Activated CD4-positive, alpha-beta T cell treated with anti-CD3 and anti-CD28 coated beads, Interleukin-2, amount 10 ng/mL, durations not matched to agents 7 days and 5 days (primary cell): Measurements from ENCODE around the gene TTC19. TPM values are rescaled to one million over a fixed set of nuclear protein-coding genes. Genes with fewer than 3 reads are reported as not detected.
"Not testable (repeated sequence)": the region's sequence is repeated elsewhere in the genome, so short reads cannot be mapped to it uniquely, and the experiment has no call there.

Source experiments
- CTCF ChIA-PET: fragments of 350-600 bp; sonication (Branson Sonifier 250); formaldehyde crosslinking; loops from one replicate; lab custom pipeline; 2021; ENCODE audit warnings: antibody characterized with exemption; lab: Charles Lee
- POLR2A ChIA-PET: fragments of 350-600 bp; sonication (Branson Sonifier 250); formaldehyde crosslinking; loops from one replicate; lab custom pipeline; 2021; ENCODE audit warnings: antibody characterized with exemption; lab: Charles Lee
- DNase-seq: peaks from one replicate; pipeline ENCODE4 v3.0.0-alpha.2; 2020
- H3K27ac Mint-ChIP-seq: one replicate; pipeline ENCODE4 v1.8.0; 2021; ENCODE audit warnings: mild to moderate bottlenecking, moderate library complexity, mixed read lengths
- H3K27me3 Mint-ChIP-seq: one replicate; pipeline ENCODE4 v1.8.0; 2021; ENCODE audit warnings: mixed read lengths
- H3K36me3 Mint-ChIP-seq: one replicate; pipeline ENCODE4 v1.8.0; 2021; ENCODE audit warnings: low read depth, mixed read lengths
- H3K4me1 Mint-ChIP-seq: one replicate; pipeline ENCODE4 v1.8.0; 2021; ENCODE audit warnings: mixed read lengths
- H3K4me3 Mint-ChIP-seq: one replicate; pipeline ENCODE4 v1.8.0; 2021; ENCODE audit warnings: mild to moderate bottlenecking, moderate library complexity, mixed read lengths
- H3K9me3 Mint-ChIP-seq: one replicate; pipeline ENCODE4 v1.8.0; 2021; ENCODE audit warnings: mixed read lengths
- total RNA-seq, 2 experiments: library from RNA; stranded (reverse); gene quantifications; one replicate each; pipeline ENCODE4 v1.2.3, GENCODE V29; 2021

The TTC19 gene
- total RNA-seq, 2 experiments from 2014 or later = 25.4 to 25.5 TPM

DNA sequence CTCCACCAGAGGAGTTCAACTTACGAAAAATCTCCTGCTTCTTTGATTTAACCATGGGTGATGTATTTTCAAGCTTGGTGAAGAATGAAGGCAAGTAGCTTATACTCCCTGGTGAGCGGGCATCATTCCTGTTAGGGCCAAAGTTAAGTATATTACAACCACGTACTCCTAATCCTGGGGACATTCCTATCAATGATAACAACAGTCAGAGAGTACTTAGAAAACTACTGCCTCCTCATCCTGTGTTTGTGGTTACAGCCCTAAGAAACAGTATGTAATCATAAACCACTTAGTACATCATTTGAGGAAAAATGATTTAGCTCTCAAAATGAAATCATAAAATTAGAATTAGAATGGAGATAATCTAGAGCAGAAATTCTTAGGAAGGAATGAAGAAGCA lies 47.3 kb downstream of the TTC19 start:
- H3K27me3 Mint-ChIP-seq = no peaks in the 10 kb centered on the region
- H3K36me3 Mint-ChIP-seq = peaks cover 65% of the 10 kb centered on the region
- no peak for DNase-seq
- peaks cover 17% of the 10 kb centered on the region for H3K4me1 Mint-ChIP-seq
- no peak overlapping the region for H3K4me3 Mint-ChIP-seq
- ChIA-PET CTCF (interaction anchor here (1.3 kb wide), 1 partner anchor 24 kb away, joined by 3 read pairs; no protein-coding TSS in a partner anchor), POLR2A (interaction anchor here (0.6 kb wide), 1 partner anchor 559 kb away, joined by 3 read pairs; no protein-coding TSS in a partner anchor)
- H3K9me3 Mint-ChIP-seq = no peaks in the 10 kb centered on the region
- H3K27ac Mint-ChIP-seq = no peak overlapping the region

DNA sequence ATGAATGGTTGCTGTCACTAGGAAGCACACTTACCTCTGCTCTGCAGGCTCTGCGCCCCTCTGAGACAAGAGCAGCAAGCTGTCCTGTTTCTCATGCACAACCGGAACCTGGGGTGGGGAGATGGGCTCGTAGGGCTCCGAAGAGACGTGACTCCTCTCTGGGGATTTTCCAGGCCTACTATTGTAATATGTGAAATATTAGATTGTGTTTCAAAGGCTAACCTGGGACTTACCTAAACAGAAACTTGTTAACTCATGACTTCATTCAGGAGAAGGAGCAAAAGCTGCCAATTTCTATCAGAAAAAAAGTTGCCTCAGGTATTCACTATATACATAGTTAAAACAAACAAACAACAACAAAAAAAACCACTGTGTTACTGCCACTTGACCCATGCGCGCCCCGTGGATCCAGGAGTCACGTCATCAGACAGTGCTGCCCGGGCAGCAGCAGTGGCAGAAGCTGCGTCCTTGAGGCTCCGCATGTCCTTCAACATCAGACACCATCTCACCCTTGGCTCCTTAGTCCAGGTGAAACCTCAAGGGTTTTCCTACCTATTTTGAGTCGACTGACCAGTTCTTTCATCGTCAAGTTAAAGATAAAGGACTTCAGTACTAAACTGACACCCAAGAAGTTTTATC lies 49.3 kb downstream of the TTC19 start:
- peaks cover 67% of the 10 kb centered on the region for H3K36me3 Mint-ChIP-seq
- no peaks in the 10 kb centered on the region for H3K27me3 Mint-ChIP-seq
- H3K4me1 Mint-ChIP-seq = peaks cover 17% of the 10 kb centered on the region
- H3K4me3 Mint-ChIP-seq = no peak overlapping the region
- DNase-seq = no peak
- ChIA-PET POLR2A (no interaction called here), CTCF (no interaction called here)
- H3K27ac Mint-ChIP-seq = no peak overlapping the region
- no peaks in the 10 kb centered on the region for H3K9me3 Mint-ChIP-seq

DNA sequence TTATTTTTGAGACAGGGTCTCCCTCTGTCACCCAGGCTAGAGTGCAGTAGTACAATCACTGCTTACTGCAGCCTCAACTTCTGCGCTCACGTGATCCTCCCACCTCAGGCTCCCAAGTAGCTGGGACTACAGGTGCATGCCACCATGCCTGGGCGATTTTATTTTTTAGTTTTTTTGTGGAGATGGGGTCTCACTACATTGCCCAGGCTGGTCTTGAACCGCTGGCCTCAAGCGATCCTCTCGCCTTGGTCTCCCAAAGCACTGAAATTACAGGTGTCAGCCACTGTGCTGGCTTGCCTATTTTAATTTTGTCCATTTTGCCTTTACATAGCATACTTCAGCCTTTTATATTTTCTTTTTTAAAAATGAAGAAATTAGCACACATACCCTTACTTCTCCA lies 51.2 kb downstream of the TTC19 start:
- Mint-ChIP-seq H3K4me3 (no peak overlapping the region), H3K36me3 (peaks cover 73% of the 10 kb centered on the region), H3K27ac (no peak overlapping the region), H3K4me1 (peaks cover 17% of the 10 kb centered on the region), H3K9me3 (peaks cover 2% of the 10 kb centered on the region), H3K27me3 (no peaks in the 10 kb centered on the region)
- no peak for DNase-seq
- CTCF ChIA-PET = no interaction called here
- POLR2A ChIA-PET = no interaction called here

- Mint-ChIP-seq H3K27ac (no peak overlapping the region), H3K36me3 (peaks cover 71% of the 10 kb centered on the region)
These were observed 52.9 kb downstream of the TTC19 start for GRCh38 chr17:16052486-16052885.

DNA sequence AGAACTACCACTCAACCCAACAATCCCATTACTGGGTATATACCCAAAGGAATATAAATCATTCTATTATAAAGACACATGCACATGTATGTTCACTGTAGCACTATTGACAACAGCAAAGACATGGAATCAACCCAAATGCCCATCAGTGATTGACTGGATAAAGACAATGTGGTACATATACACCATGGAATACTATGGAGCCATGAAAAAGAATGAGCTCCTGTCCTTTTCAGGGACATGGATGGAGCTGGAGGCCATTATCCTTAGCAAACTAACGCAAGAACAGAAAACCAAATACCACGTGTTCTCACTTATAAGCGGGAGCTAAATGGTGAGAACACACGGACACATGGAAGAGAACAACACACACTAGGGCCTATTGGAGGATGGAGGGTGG lies 55.5 kb downstream of the TTC19 start:
- peaks cover 72% of the 10 kb centered on the region for H3K36me3 Mint-ChIP-seq
- H3K27me3 Mint-ChIP-seq, H3K27ac Mint-ChIP-seq, DNase-seq, H3K9me3 Mint-ChIP-seq, H3K4me3 Mint-ChIP-seq, H3K4me1 Mint-ChIP-seq, POLR2A ChIA-PET: not testable (repeated sequence)
- CTCF ChIA-PET = interaction anchor here (1.4 kb wide), 1 partner anchor 50 kb away, joined by 3 read pairs; no protein-coding TSS in a partner anchor

More at GRCh38 chr17:16052486-16052885, 52.9 kb downstream of the TTC19 start:
- no peak for DNase-seq
- ChIA-PET CTCF (no interaction called here), POLR2A (no interaction called here)
- no peak overlapping the region for H3K4me3 Mint-ChIP-seq
- no peaks in the 10 kb centered on the region for H3K27me3 Mint-ChIP-seq
- peaks cover 9% of the 10 kb centered on the region for H3K4me1 Mint-ChIP-seq
- H3K9me3 Mint-ChIP-seq = peaks cover 2% of the 10 kb centered on the region

DNA sequence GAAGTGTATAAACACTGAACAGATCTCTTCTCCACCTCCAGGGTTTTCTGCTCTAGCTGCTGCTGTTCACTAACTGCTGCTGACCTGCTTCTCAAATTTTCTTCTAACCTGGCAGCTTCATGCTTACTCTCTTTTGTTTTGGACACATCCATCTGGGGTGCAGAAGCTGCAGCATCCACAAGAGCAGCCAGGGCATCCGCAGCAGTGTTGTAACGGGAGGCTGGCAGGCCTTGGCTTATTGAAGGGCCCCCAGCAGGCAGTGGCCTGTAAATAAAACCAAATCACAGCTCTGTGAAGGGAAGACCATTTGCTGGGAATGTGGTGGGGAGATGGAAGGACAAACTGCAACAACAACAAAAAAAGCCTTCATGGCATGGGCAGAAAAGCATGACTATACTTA lies 62.0 kb downstream of the TTC19 start:
- Mint-ChIP-seq H3K4me3 (no peak overlapping the region), H3K9me3 (no peaks in the 10 kb centered on the region), H3K27me3 (no peaks in the 10 kb centered on the region), H3K36me3 (peaks cover 61% of the 10 kb centered on the region), H3K27ac (no peak overlapping the region), H3K4me1 (no peaks in the 10 kb centered on the region)
- CTCF ChIA-PET = no interaction called here
- POLR2A ChIA-PET = no interaction called here
- DNase-seq = no peak

- POLR2A ChIA-PET = no interaction called here
These were observed 66.5 kb downstream of the TTC19 start for GRCh38 chr17:16066125-16066524.

DNA sequence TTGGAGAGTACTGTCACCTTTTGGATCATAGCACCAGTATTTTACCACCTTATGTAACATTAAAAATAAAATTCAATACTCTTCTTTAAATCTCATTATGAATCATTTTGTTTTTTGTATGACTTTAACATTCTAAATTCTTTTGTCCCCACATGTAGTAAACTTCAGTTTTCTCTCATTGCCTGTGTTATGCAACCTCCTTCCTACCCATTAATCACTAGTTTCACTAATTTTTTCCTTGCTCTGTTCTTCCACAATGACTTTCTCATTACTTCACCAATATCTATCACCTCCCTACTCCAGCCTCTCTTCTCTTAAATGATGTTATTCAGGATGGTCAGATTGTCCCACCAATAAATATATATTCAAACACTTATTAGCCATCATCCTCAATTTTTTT lies 68.7 kb downstream of the TTC19 start:
- no peaks in the 10 kb centered on the region for H3K9me3 Mint-ChIP-seq
- H3K27me3 Mint-ChIP-seq = no peaks in the 10 kb centered on the region
- H3K36me3 Mint-ChIP-seq = peaks cover 55% of the 10 kb centered on the region
- no peak overlapping the region for H3K27ac Mint-ChIP-seq
- H3K4me1 Mint-ChIP-seq = no peaks in the 10 kb centered on the region
- POLR2A ChIA-PET = no interaction called here
- H3K4me3 Mint-ChIP-seq = no peak overlapping the region
- CTCF ChIA-PET = no interaction called here
- DNase-seq = no peak

More at GRCh38 chr17:16066125-16066524, 66.5 kb downstream of the TTC19 start:
- no peak overlapping the region for H3K27ac Mint-ChIP-seq
- CTCF ChIA-PET = no interaction called here
- H3K27me3 Mint-ChIP-seq = no peaks in the 10 kb centered on the region
- no peaks in the 10 kb centered on the region for H3K9me3 Mint-ChIP-seq
- peaks cover 66% of the 10 kb centered on the region for H3K36me3 Mint-ChIP-seq
- no peaks in the 10 kb centered on the region for H3K4me1 Mint-ChIP-seq
- DNase-seq = no peak
- H3K4me3 Mint-ChIP-seq = no peak overlapping the region

DNA sequence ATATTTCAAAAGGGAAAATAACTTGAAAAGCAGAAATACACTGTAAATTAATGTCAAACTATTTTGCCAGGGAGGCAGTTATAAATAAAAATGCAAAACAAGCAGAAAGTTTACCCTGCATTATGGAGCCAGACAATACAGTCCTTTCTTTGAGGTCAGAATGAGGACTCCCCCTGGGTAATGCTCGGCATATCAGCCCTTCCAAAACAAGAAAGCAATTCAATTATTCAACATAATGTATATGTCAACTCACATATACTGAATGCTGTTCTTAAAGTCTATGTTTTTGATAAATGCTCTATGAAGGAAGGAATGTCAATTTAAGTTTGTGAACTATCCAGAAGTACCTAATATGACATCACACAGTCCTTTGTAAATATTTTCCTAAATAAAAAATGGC lies 72.4 kb downstream of the TTC19 start:
- POLR2A ChIA-PET = no interaction called here

GRCh38 chr17:16073845-16074244 lies 74.2 kb downstream of the TTC19 start:
- Mint-ChIP-seq H3K36me3 (peaks cover 47% of the 10 kb centered on the region), H3K9me3 (no peaks in the 10 kb centered on the region), H3K27ac (no peak overlapping the region), H3K27me3 (no peaks in the 10 kb centered on the region), H3K4me1 (no peaks in the 10 kb centered on the region), H3K4me3 (no peak overlapping the region)
- no peak for DNase-seq
- ChIA-PET CTCF (interaction anchor here (2.1 kb wide), 1 partner anchor 8 kb away, joined by 6 read pairs; no protein-coding TSS in a partner anchor), POLR2A (no interaction called here)

More for the DNA sequence above, 72.4 kb downstream of the TTC19 start:
- H3K4me1 Mint-ChIP-seq = no peaks in the 10 kb centered on the region
- H3K9me3 Mint-ChIP-seq = no peaks in the 10 kb centered on the region
- no peak for DNase-seq
- CTCF ChIA-PET = interaction anchor here (2.1 kb wide), 1 partner anchor 10 kb away, joined by 6 read pairs; no protein-coding TSS in a partner anchor
- H3K27me3 Mint-ChIP-seq = no peaks in the 10 kb centered on the region
- peaks cover 49% of the 10 kb centered on the region for H3K36me3 Mint-ChIP-seq
- no peak overlapping the region for H3K27ac Mint-ChIP-seq
- H3K4me3 Mint-ChIP-seq = no peak overlapping the region

GRCh38 chr17:16074423-16074822 lies 74.8 kb downstream of the TTC19 start:
- peaks cover 50% of the 10 kb centered on the region for H3K36me3 Mint-ChIP-seq
- no peaks in the 10 kb centered on the region for H3K27me3 Mint-ChIP-seq
- H3K9me3 Mint-ChIP-seq = no peaks in the 10 kb centered on the region
- no peak overlapping the region for H3K27ac Mint-ChIP-seq
- ChIA-PET POLR2A (no interaction called here), CTCF (no interaction called here)
- DNase-seq = no peak
- H3K4me3 Mint-ChIP-seq = no peak overlapping the region
- H3K4me1 Mint-ChIP-seq = no peaks in the 10 kb centered on the region

- Mint-ChIP-seq H3K9me3 (no peaks in the 10 kb centered on the region), H3K4me1 (no peaks in the 10 kb centered on the region), H3K27me3 (no peaks in the 10 kb centered on the region), H3K27ac (no peak overlapping the region), H3K4me3 (no peak overlapping the region), H3K36me3 (peaks cover 45% of the 10 kb centered on the region)
- ChIA-PET CTCF (no interaction called here), POLR2A (no interaction called here)
- DNase-seq = no peak
These were observed 76.3 kb downstream of the TTC19 start for GRCh38 chr17:16075949-16076348.
